ENCODE data around the gene SERPINA12.

Gene SERPINA12

DNA sequence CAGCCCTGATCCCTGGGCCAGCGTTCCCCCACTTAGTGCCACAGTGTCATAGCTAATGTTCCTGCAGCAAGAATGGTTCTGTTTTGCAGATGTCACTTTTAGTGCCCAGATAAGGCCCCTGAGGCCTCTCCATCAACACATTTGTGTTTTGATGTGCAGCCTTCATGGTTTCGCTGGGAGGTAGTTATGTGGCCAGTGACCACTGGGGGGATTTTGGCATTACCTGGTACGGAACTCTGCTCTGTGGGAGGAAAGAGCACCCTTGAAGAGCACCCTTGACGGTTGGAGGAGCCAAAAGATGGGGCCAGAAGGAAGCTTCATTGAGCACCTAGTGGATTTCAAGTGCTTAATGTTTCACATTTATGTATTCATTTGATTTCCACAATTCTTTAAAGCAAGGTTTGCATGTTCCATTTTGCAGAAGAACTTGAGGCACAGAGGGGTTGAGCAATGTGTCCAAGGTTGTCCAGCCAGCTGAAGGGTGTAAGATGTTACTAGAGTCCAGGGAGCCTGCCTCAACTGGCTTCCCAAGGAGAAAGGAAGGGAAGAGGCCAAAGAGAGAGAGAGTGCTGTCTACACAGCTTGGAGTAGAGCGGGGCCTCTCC is 69.7 kb downstream of the SERPINA12 start:
- DNase-seq (ENCODE audit: insufficient read length, low spot score) (no peak), FAIRE-seq (no peak)
- TF ChIP-seq SPI1 (IDR thresholded peaks at IDR 0.05; ENCODE audit: low read depth, low read length): no peak
- TF ChIP-seq POLR2A (IDR thresholded peaks at IDR 0.05; ENCODE audit: low read depth, low read length): no peak
- no peak for TF ChIP-seq PAX5 (IDR thresholded peaks at IDR 0.05; ENCODE audit: insufficient read depth, low read length, severe bottlenecking)
- TF ChIP-seq TAF1 (IDR thresholded peaks at IDR 0.05; ENCODE audit: low read depth, low read length): no peak
- TF ChIP-seq POU2F2 (IDR thresholded peaks at IDR 0.05; ENCODE audit: low read depth, low read length): no peak

All from GM12891 (cell line).